Body of pancreas (tissue), 4 donors: ENCODE data around the gene CASZ1. TPM values are rescaled to one million over a fixed set of nuclear protein-coding genes. Genes with fewer than 3 reads are reported as not detected.
A peak's percentile ranks its signal among the peaks of the same experiment; 100 is the strongest.

Experiments used
- ATAC-seq: fragments of 150-250 bp; one replicate; pipeline ENCODE4 v1.9.1; 2016
- DNase-seq, 4 donors: peaks; one replicate each; pipeline ENCODE4 v3.0.0-alpha.2; 2019
- H3K27ac ChIP-seq, 4 donors: fragments of 200-600 bp; sonication (generic); 1 replicate in 3 of 4; 2 replicates in 1 of 4; pipeline versions ENCODE4 v1.5.1 to v1.6.1; 2016 to 2019; ENCODE audit warnings: mild to moderate bottlenecking in 1 of 4, mixed read lengths in 1 of 4, moderate library complexity in 1 of 4
- H3K27me3 ChIP-seq, 2 donors: fragments of 200-600 bp; sonication (generic); one replicate each; pipeline ENCODE4 v1.6.0; 2016; ENCODE audit warnings: mild to moderate bottlenecking in 1 of 2
- H3K36me3 ChIP-seq, 2 donors: fragments of 200-600 bp; sonication (generic); replicated peaks in 1 of 2; 2 replicates each; pipeline ENCODE4 v1.5.1; 2016; ENCODE audit warnings: low read depth in 2 of 2; ENCODE audit not compliant: insufficient read depth in 1 of 2
- H3K4me1 ChIP-seq: fragments of 200-600 bp; sonication (generic); one replicate; pipeline ENCODE4 v1.6.0; 2016
- H3K4me3 ChIP-seq, 2 donors: fragments of 200-600 bp; sonication (generic); 1 replicate in 1 of 2; 2 replicates in 1 of 2; pipeline ENCODE4 v1.5.1; 2016 to 2019
- H3K9me3 ChIP-seq, 3 donors: fragments of 200-600 bp; sonication (generic); 1 replicate in 2 of 3; 2 replicates in 1 of 3; pipeline ENCODE4 v1.5.1; 2016
- POLR2A ChIP-seq, 3 donors: fragments of 450-650 bp; IDR thresholded peaks; one replicate each; pipeline ENCODE4 v1.6.1; 2016; ENCODE audit warnings: antibody characterized with exemption in 3 of 3, mild to moderate bottlenecking in 2 of 3
- WGBS, 2 donors: methylation state at CpG; one replicate each; pipeline ENCODE4 v1.1.5; 2017; 5-methylcytosine and 5-hydroxymethylcytosine counted together
- intact Hi-C: fragments of 100-400 bp; cut with DNase I; formaldehyde crosslinking; loops from one replicate; pipeline ENCODE4 v1.15.1; 2023
- total RNA-seq, 2 donors: library from RNA; depleted of rRNA; stranded (reverse); fragments of >200 nt; gene quantifications; one replicate each; pipeline ENCODE4 v1.1.0, GENCODE V29; 2016
- TF ChIP-seq, protein P1 (sequence below), 7 experiments: fragments of 450-650 bp in 4 of 7; fragments of 200-600 bp in 3 of 7; sonication (generic) in 3 of 7; IDR thresholded peaks; one replicate each; pipeline ENCODE4 v1.5.1; 2016 to 2019; ENCODE audit warnings: antibody characterized with exemption in 7 of 7

Gene CASZ1
- total RNA-seq, 2 donors from 2014 or later = 9.3 to 14.2 TPM

DNA sequence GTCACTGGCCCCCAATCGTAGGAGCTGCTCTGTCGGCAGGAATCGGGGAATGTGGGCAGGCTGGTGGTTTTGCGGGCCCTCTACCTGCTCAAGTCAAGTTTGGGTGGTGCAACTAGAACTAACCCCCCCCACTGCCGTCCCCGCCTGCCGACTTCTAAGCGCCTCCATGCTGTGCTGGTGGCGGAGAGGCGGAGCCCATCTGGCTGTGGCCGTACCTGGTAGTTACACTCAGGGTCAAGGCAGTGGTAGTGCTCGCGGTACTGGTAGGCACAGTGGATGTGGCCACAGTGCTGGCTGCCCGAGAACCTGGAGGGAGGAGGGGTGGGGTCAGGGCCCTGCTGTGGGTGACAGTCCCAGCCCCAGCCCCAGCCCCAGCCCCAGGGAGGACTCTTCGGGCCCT is 140.0 kb downstream of the CASZ1 start:
- intact Hi-C loops = no loop called here
- peaks cover 0 to 14% of the 10 kb centered on the region in 2 donors for H3K36me3 ChIP-seq
- WGBS, 2 donors = 93 to 96% methylated on average over 13 to 15 of the region's 15 CpGs
- no peak overlapping the region for H3K27ac ChIP-seq
- H3K4me3 ChIP-seq = no peak overlapping the region
- peaks cover 5% of the 10 kb centered on the region for H3K4me1 ChIP-seq
- H3K9me3 ChIP-seq = no peaks in the 10 kb centered on the region
- ATAC-seq = no peak
- no peak for TF ChIP-seq POLR2A (IDR thresholded peaks at IDR 0.05)
- TF ChIP-seq, protein P1, sequence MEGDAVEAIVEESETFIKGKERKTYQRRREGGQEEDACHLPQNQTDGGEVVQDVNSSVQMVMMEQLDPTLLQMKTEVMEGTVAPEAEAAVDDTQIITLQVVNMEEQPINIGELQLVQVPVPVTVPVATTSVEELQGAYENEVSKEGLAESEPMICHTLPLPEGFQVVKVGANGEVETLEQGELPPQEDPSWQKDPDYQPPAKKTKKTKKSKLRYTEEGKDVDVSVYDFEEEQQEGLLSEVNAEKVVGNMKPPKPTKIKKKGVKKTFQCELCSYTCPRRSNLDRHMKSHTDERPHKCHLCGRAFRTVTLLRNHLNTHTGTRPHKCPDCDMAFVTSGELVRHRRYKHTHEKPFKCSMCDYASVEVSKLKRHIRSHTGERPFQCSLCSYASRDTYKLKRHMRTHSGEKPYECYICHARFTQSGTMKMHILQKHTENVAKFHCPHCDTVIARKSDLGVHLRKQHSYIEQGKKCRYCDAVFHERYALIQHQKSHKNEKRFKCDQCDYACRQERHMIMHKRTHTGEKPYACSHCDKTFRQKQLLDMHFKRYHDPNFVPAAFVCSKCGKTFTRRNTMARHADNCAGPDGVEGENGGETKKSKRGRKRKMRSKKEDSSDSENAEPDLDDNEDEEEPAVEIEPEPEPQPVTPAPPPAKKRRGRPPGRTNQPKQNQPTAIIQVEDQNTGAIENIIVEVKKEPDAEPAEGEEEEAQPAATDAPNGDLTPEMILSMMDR (IDR thresholded peaks at IDR 0.05) = no peak
- H3K27me3 ChIP-seq = no peaks in the 10 kb centered on the region
- no peak for DNase-seq

DNA sequence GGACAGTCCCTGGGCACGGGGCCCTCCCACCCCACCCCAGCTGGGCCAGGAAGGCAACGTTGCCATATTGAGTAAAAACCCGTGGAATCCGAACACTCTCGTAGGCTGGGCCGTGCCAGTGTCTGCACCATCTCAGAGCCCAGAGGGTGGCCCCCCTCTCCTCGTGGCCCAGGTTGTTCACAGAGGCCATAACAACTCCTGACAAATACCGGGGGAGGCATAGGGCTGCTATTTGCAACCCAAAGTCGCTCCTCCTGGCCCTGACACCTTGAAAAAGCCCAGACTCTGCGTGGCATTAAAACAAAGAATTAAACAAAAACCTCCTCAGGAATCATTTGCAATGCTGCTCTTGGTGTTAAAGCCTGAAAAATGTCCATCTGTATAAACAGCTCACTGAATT is 141.4 kb downstream of the CASZ1 start:
- Histone ChIP-seq H3K27me3 (no peaks in the 10 kb centered on the region), H3K4me1 (peaks cover 5% of the 10 kb centered on the region), H3K4me3 (no peak overlapping the region), H3K36me3 (peaks cover 0 to 14% of the 10 kb centered on the region in 2 donors), H3K27ac (no peak overlapping the region), H3K9me3 (no peaks in the 10 kb centered on the region)
- ATAC-seq (no peak), DNase-seq (no peak)
- no peak for TF ChIP-seq POLR2A (IDR thresholded peaks at IDR 0.05)
- TF ChIP-seq, protein P1 (IDR thresholded peaks at IDR 0.05) = no peak
- intact Hi-C loops = no loop called here
- WGBS, 2 donors = 89 to 91% methylated on average over 5 to 10 of the region's 10 CpGs

DNA sequence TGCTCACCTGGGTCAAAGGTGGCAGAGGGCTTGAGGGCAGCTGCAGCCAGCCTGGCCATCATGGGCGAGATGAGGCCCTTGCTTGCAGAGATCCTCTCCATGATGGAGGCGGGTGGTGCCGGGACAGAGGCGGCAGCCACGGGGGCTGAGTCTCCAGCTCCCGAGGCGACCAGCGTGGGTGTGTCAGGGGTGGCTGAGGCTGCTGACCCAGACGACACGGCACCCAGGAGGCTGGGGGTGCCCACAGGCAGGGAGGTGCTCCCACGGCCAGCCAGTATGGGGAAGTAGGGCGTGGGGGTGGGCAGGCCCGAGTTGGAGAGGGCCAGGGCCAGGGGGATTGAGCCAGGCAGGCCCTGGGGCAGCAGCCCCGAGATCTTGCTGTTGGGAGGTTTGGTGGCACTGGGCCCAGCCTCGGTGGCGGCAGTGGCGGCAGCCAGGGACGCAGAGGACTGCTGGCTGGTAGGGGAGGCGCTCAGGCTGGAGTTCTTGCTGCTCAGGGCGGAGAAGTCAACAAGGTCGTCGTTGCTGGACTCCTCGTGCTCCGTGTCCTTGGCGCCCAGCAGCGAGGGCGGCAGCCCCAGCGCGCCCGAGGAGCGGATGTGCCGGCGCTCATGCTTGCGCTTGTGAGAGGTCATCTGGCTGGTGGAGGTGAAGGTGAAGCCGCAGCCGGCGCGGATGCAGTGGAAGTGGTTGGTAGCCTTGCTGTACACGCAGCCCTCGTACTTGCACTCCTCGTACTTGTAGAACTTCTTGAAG is 142.9 kb downstream of the CASZ1 start:
- Histone ChIP-seq H3K9me3 (no peaks in the 10 kb centered on the region), H3K4me1 (peaks cover 5% of the 10 kb centered on the region), H3K27me3 (no peaks in the 10 kb centered on the region), H3K4me3 (no peak overlapping the region), H3K27ac (no peak overlapping the region), H3K36me3 (peaks cover 0 to 9% of the 10 kb centered on the region in 2 donors)
- WGBS, 2 donors = 91 to 95% methylated on average over 17 to 41 of the region's 41 CpGs
- no peak for TF ChIP-seq POLR2A (IDR thresholded peaks at IDR 0.05)
- TF ChIP-seq, protein P1 (IDR thresholded peaks at IDR 0.05) = no peak
- DNase-seq (no peak), ATAC-seq (no peak)
- intact Hi-C loops = no loop called here

DNA sequence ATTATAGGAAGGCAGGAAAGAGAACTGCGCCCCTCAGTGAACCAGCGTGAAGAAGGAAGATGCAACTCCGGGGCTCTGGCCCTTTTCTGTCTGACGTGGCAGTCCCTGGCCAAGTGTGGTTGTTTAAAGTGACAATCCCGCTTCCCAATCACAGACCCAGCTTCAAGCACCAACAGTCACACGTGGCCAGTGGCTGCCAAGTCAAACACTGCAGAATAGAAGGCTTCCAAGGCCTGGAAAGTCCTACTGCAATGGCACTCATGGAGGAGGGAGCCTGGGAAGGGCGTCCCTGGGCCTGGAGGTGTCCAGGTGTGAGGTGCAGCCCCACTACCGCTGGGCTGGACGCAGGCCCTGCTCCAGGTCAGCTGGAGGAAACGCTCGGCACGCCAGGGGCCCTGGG is 143.8 kb downstream of the CASZ1 start:
- intact Hi-C loops = no loop called here

More for the DNA sequence above, 143.8 kb downstream of the CASZ1 start:
- no peak overlapping the region for H3K27ac ChIP-seq
- peak in 1 of 4 donors; percentile 47 for DNase-seq
- H3K36me3 ChIP-seq = peaks cover 0 to 6% of the 10 kb centered on the region in 2 donors
- no peak overlapping the region for H3K4me3 ChIP-seq
- WGBS, 2 donors = 56 to 86% methylated on average over 5 to 12 of the region's 12 CpGs
- no peak for ATAC-seq
- H3K27me3 ChIP-seq = no peaks in the 10 kb centered on the region
- no peak for TF ChIP-seq POLR2A (IDR thresholded peaks at IDR 0.05)
- TF ChIP-seq, protein P1 (IDR thresholded peaks at IDR 0.05) = no peak
- peaks cover 5% of the 10 kb centered on the region for H3K4me1 ChIP-seq
- H3K9me3 ChIP-seq = no peaks in the 10 kb centered on the region
